ENCODE measurements around the gene SDC3. TPM values are rescaled to one million over a fixed set of nuclear protein-coding genes. Genes with fewer than 3 reads are reported as not detected.

The SDC3 gene
- total and polyA plus RNA-seq, 4 donors: 3.3 to 27.5 (median 16.6) TPM

GRCh38 chr1:30829889-30830288 is 78.7 kb downstream of the SDC3 start (continued):
- TF ChIP-seq REST (IDR thresholded peaks at IDR 0.05) (no peak), TAF1 (conservative IDR thresholded peaks at IDR 0.05) (no peak), FOXA2 (IDR thresholded peaks at IDR 0.05) (no peak), HNF4A (conservative IDR thresholded peaks at IDR 0.05) (no peak), SP1 (IDR thresholded peaks at IDR 0.05) (no peak), FOXA1 (IDR thresholded peaks at IDR 0.05) (no peak), MAX (IDR thresholded peaks at IDR 0.05) (no peak), RXRA (IDR thresholded peaks at IDR 0.05) (no peak), NR2F2 (IDR thresholded peaks at IDR 0.05) (no peak), GABPA (IDR thresholded peaks at IDR 0.05 in 1 of 2, conservative IDR thresholded peaks at IDR 0.05 in 1 of 2) (no peak)

- H3K4me3 ChIP-seq (ENCODE audit: low read depth in 1 of 3, low read length in 3 of 3): no peak overlapping the region
These were observed 83.7 kb downstream of the SDC3 start for GRCh38 chr1:30824736-30825429.

More at GRCh38 chr1:30824736-30825429, 83.7 kb downstream of the SDC3 start:
- TF ChIP-seq MAX (IDR thresholded peaks at IDR 0.05): no peak
- no peak for TF ChIP-seq FOXA1 (IDR thresholded peaks at IDR 0.05)
- no peak for TF ChIP-seq REST (IDR thresholded peaks at IDR 0.05)
- TF ChIP-seq GABPA (IDR thresholded peaks at IDR 0.05 in 1 of 2, conservative IDR thresholded peaks at IDR 0.05 in 1 of 2): no peak
- TF ChIP-seq RAD21 (IDR thresholded peaks at IDR 0.05): no peak
- TF ChIP-seq HNF4A (conservative IDR thresholded peaks at IDR 0.05): no peak
- no peak for TF ChIP-seq JUND (IDR thresholded peaks at IDR 0.05)
- TF ChIP-seq YY1 (IDR thresholded peaks at IDR 0.05): no peak
- no peak for TF ChIP-seq SP1 (IDR thresholded peaks at IDR 0.05)
- no peak for TF ChIP-seq CTCF (IDR thresholded peaks at IDR 0.05; ENCODE audit: low read depth, low read length, missing input control)
- no peak for TF ChIP-seq HNF4G (IDR thresholded peaks at IDR 0.05)
- no peak for TF ChIP-seq RXRA (IDR thresholded peaks at IDR 0.05)
- no peak for TF ChIP-seq NR2F2 (IDR thresholded peaks at IDR 0.05)
- no peak for TF ChIP-seq FOXA2 (IDR thresholded peaks at IDR 0.05)
- TF ChIP-seq ATF3 (IDR thresholded peaks at IDR 0.05): no peak
- TF ChIP-seq ZBTB33 (IDR thresholded peaks at IDR 0.05): no peak
- no peak for TF ChIP-seq TAF1 (conservative IDR thresholded peaks at IDR 0.05)
- TF ChIP-seq EGR1 (IDR thresholded peaks at IDR 0.05; ENCODE audit: low read depth in 2 of 2): no peak
- WGBS: 28% methylated on average over 12 of the region's 12 CpGs
- no peak for DNase-seq (ENCODE audit: low spot score)
- no peaks in the 10 kb centered on the region for H3K9me3 ChIP-seq (ENCODE audit: control insufficient read depth in 4 of 4, low read length in 3 of 4)
- H3K9ac ChIP-seq (ENCODE audit: low read depth in 1 of 2, low read length in 2 of 2): no peak overlapping the region
- no peaks in the 10 kb centered on the region for H3K27me3 ChIP-seq (ENCODE audit: control insufficient read depth in 4 of 4, insufficient read depth in 4 of 4, low read length in 3 of 4)
- no peak overlapping the region for H3K27ac ChIP-seq (ENCODE audit: low read depth in 1 of 2, low read length in 2 of 2)
- H3K4me1 ChIP-seq (ENCODE audit: control insufficient read depth in 4 of 4, insufficient read depth in 4 of 4, low read length in 3 of 4): peaks cover 11 to 25% (median 20%) of the 10 kb centered on the region in 4 donors
- H3K36me3 ChIP-seq (ENCODE audit: control insufficient read depth in 4 of 4, insufficient read depth in 3 of 4, low read depth in 1 of 4, low read length in 3 of 4): no peaks in the 10 kb centered on the region

Measured in liver (tissue), 9 donors.